GM12878 (cell line): ENCODE data around the gene SYNGR3. TPM values are rescaled to one million over a fixed set of nuclear protein-coding genes. Genes with fewer than 3 reads are reported as not detected.
A peak's percentile ranks its signal among the peaks of the same experiment; 100 is the strongest.

Experiments used
- ATAC-seq: fragments of 200-7000 bp; cut with Tn5 transposase; 3 replicates; pipeline ENCODE4 v1.9.1; 2020; ENCODE audit warnings: mild to moderate bottlenecking, moderate library complexity
- BruUV-seq: library from RNA; stranded (reverse); fragments of 400-500 nt; replicated peaks from 2 replicates; lab custom pipeline; 2021; lab: Mats Ljungman, UMichigan
- CTCF ChIA-PET: fragments of 300-600 bp; sonication (Branson Sonifier 250); formaldehyde crosslinking; extraction: SDS; loops from one replicate; lab custom pipeline; 2021; ENCODE audit warnings: inconsistent platforms; lab: Yijun Ruan, JAX
- POLR2A ChIA-PET: fragments of 350-600 bp; formaldehyde crosslinking; extraction: SDS; loops from one replicate; lab custom pipeline; 2021; ENCODE audit warnings: inconsistent platforms; lab: Charles Lee
- RAD21 ChIA-PET: fragments of 300-600 bp; sonication (Branson Sonifier 250); formaldehyde crosslinking; loops from one replicate; lab custom pipeline; 2023; ENCODE audit warnings: antibody characterized with exemption; ENCODE audit not compliant: unreplicated experiment; lab: Charles Lee
- SMC1A ChIA-PET: fragments of 300-600 bp; sonication (Branson Sonifier 250); formaldehyde crosslinking; loops from one replicate; lab custom pipeline; 2023; ENCODE audit not compliant: unreplicated experiment, uncharacterized antibody; lab: Charles Lee
- DNase-seq: peaks from one replicate; pipeline ENCODE4 v3.0.0-alpha.2; 2011; ENCODE audit warnings: low read depth, low spot score
- FAIRE-seq: peaks from 3 replicates; lab custom pipeline; 2011; peaks lifted over from hg19 to GRCh38; lab: Jason Lieb, UNC
- H2AFZ ChIP-seq: 2 replicates; pipeline ENCODE4 v1.6.0; 2011; ENCODE audit warnings: low read depth, low read length, control low read depth; ENCODE audit not compliant: control insufficient read depth
- H3K27ac ChIP-seq: 2 replicates; pipeline ENCODE4 v1.5.1; 2011; ENCODE audit warnings: control low read depth; ENCODE audit not compliant: control insufficient read depth, insufficient read depth
- H3K27me3 ChIP-seq, 2 experiments: replicated peaks in 1 of 2; 2 replicates each; pipeline versions ENCODE4 v1.6.0 to v1.6.1; 2011; ENCODE audit warnings: low read length in 1 of 2; ENCODE audit not compliant: control insufficient read depth in 2 of 2, insufficient read depth in 2 of 2
- H3K36me3 ChIP-seq, 2 experiments: 2 replicates each; pipeline ENCODE4 v1.5.1; 2011; ENCODE audit warnings: low read length in 1 of 2; ENCODE audit not compliant: control insufficient read depth in 2 of 2, insufficient read depth in 2 of 2
- H3K4me1 ChIP-seq: 2 replicates; pipeline ENCODE4 v1.6.1; 2011; ENCODE audit warnings: mild to moderate bottlenecking, low read length, moderate library complexity, mixed read lengths; ENCODE audit not compliant: control insufficient read depth, insufficient read depth
- H3K4me2 ChIP-seq: 2 replicates; pipeline ENCODE4 v1.6.0; 2011; ENCODE audit warnings: control low read depth; ENCODE audit not compliant: control insufficient read depth, insufficient read depth
- H3K4me3 ChIP-seq: fragments of 200-600 bp; sonication (generic); 2 replicates; pipeline ENCODE4 v1.5.1; 2016
- H3K79me2 ChIP-seq: 2 replicates; pipeline ENCODE4 v1.6.0; 2011; ENCODE audit warnings: low read length; ENCODE audit not compliant: control insufficient read depth, insufficient read depth
- H3K9ac ChIP-seq: 2 replicates; pipeline ENCODE4 v1.8.0; 2011; ENCODE audit warnings: low read length, control low read depth, mixed read lengths; ENCODE audit not compliant: control insufficient read depth, insufficient read depth
- H3K9me3 ChIP-seq: replicated peaks from 3 replicates; pipeline ENCODE4 v1.5.1; 2011; ENCODE audit warnings: mild to moderate bottlenecking, low read length; ENCODE audit not compliant: control insufficient read depth, insufficient read depth
- H4K20me1 ChIP-seq: 2 replicates; pipeline ENCODE4 v1.6.0; 2011; ENCODE audit not compliant: control insufficient read depth, insufficient read depth
- CREM ChIP-seq: IDR thresholded peaks from 2 replicates; pipeline ENCODE4 v1.6.1; 2014; ENCODE audit warnings: antibody characterized with exemption, low read depth
- IKZF1 ChIP-seq: fragments of 450-650 bp; conservative IDR thresholded peaks from 2 replicates; pipeline ENCODE4 v1.6.1; 2017; ENCODE audit warnings: antibody characterized with exemption, mild to moderate bottlenecking
- POLR2A ChIP-seq: IDR thresholded peaks from 2 replicates; pipeline ENCODE4 v1.6.1; 2011; ENCODE audit warnings: low read depth, mild to moderate bottlenecking, low read length
- RAD21 ChIP-seq: IDR thresholded peaks from 2 replicates; pipeline ENCODE4 v1.6.1; 2011; ENCODE audit warnings: mild to moderate bottlenecking, low read depth, low read length, moderate library complexity; ENCODE audit not compliant: insufficient read depth
- RBBP5 ChIP-seq: fragments of 200-600 bp; sonication (generic); conservative IDR thresholded peaks from 2 replicates; pipeline ENCODE4 v1.6.1; 2016
- SMC3 ChIP-seq: IDR thresholded peaks from 2 replicates; pipeline ENCODE4 v1.6.1; 2011; ENCODE audit warnings: low read length, improper control_type of control experiment, borderline replicate concordance
- STAT3 ChIP-seq: IDR thresholded peaks from 2 replicates; pipeline ENCODE4 v1.6.1; 2011; ENCODE audit warnings: low read depth, low read length, improper control_type of control experiment
- WGBS: methylation state at CpG from one replicate; pipeline ENCODE4 v1.1.6; 2016; ENCODE audit warnings: low lambda C conversion rate; ENCODE audit not compliant: insufficient replicate concordance, insufficient coverage; ENCODE audit errors: missing lambda C conversion rate; 5-methylcytosine and 5-hydroxymethylcytosine counted together
- in situ Hi-C: fragments of 300-500 bp; cut with MboI; formaldehyde crosslinking; loops from 9 replicates; pipeline ENCODE4 v1.14.3; 2018; ENCODE audit warnings: mixed read lengths
- intact Hi-C: fragments of 100-400 bp; cut with micrococcal nuclease; formaldehyde crosslinking; loops from one replicate; pipeline ENCODE4 v1.14.2; 2022; ENCODE audit not compliant: unreplicated experiment
- polyA plus RNA-seq, 11 experiments: library from polyadenylated mRNA; depleted of rRNA in 4 of 11; unstranded in 6 of 11; stranded (reverse) in 5 of 11; fragments of >200 nt; fragmentation: Nextera tagmentation in 4 of 11; fragmentation: Illumina TruSeq in 1 of 11; extraction: Ambion mirVana in 4 of 11; extraction: Trizol in 1 of 11; gene quantifications; 1 replicate in 1 of 11; 2 replicates in 10 of 11; pipeline versions ENCODE4 v1.2.1 to v1.2.3, GENCODE V29; 2011 to 2016; ENCODE audit warnings: inconsistent platforms in 2 of 11, missing spikeins in 2 of 11, low read depth in 1 of 11
- total RNA-seq, 4 experiments: library from RNA; depleted of rRNA in 3 of 4; stranded (reverse); fragments of >200 nt in 3 of 4; fragmentation: Illumina TruSeq in 1 of 4; extraction: Trizol in 1 of 4; gene quantifications; 2 replicates each; pipeline versions ENCODE4 v1.2.1 to v1.2.3, GENCODE V29; 2013 to 2021
- TF ChIP-seq, protein P1 (sequence below): fragments of 450-650 bp; IDR thresholded peaks from 2 replicates; pipeline ENCODE4 v1.6.1; 2018; ENCODE audit warnings: borderline replicate concordance, mild to moderate bottlenecking; ENCODE audit not compliant: partially characterized antibody
- TF ChIP-seq, protein P2 (sequence below): fragments of 450-650 bp; IDR thresholded peaks from 2 replicates; pipeline ENCODE4 v1.6.1; 2017; ENCODE audit warnings: borderline replicate concordance
- TF ChIP-seq, protein P3 (sequence below): fragments of 150-350 bp; IDR thresholded peaks from 2 replicates; pipeline ENCODE4 v1.6.1; 2014; ENCODE audit warnings: mild to moderate bottlenecking, low read depth, low read length

SYNGR3 gene
- total and polyA plus RNA-seq, 10 of the 15 experiments (the other 5 are each of a cell fraction or from before 2014, with no cell fraction given), result 1.2 to 18.1 (median 6.6) TPM

DNA sequence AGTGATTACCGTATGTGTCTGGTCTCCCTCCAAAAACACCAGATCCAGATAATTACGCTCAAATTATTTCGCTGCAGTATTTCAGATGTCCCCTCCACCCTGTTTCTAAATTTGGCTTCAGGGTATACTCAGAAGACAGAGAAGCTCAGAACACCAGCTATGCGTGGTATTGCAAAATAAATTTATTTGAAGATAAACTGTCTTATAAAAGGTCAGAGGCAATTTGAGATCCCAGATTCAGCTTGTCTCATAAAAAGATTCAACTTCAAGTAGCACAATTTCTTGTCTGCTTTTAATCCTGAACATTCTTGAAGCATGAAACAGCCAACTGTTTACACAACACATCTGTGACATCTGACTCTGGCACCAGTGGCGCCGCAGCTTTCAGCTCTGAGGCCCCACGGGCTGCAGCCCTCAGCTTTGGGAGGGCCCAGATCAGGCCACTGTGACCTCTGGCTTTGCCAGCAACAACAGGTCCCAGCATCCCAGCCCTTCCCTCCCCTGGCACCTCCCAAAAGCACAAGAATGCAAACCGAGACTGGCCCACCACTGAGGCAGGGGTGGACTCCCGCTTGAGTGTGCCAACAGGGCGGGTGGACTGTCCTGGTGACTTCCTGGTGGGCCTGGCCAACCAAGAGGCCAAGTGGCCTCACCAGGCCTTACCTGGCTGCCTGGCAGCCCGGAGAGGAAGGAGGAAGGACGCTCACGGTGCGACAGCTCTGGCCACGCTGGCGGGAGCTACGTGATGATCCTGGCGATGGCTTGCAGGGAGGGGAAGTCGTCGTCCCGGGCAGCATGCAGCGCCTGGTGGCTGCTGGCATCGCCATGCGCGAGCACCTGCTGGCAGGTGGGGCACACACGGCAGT lies 8.0 kb downstream of the SYNGR3 start:
- 91% methylated on average over 26 of the region's 26 CpGs for WGBS
- no peaks in the 10 kb centered on the region for H3K27me3 ChIP-seq
- no peak for ATAC-seq
- SMC1A ChIA-PET, result interaction anchor here (1.2 kb wide), 1 partner anchor 16 kb away, joined by 3 read pairs; the partner anchor contains the start of gene NOXO1
- no peaks in the 10 kb centered on the region for H4K20me1 ChIP-seq
- H2AFZ ChIP-seq, result no peak overlapping the region
- no peaks in the 10 kb centered on the region for H3K79me2 ChIP-seq
- FAIRE-seq, result no peak
- 0 out of 2 replicates have a peak, but pooled peaks have one; percentile 21 for TF ChIP-seq POLR2A
- no peak for TF ChIP-seq SMC3
- POLR2A ChIA-PET, result interaction anchor here (0.5 to 2.4 kb wide), 2 partner anchors 11 to 721 kb away, joined by 5 to 8 read pairs; no protein-coding TSS in a partner anchor
- no peaks in the 10 kb centered on the region; the same call in 2 of the 3 replicates for H3K9me3 ChIP-seq
- no TSS peak for BruUV-seq
- RAD21 ChIA-PET, result interaction anchor here (1.0 kb wide), 1 partner anchor 14 kb away, joined by 3 read pairs; the partner anchor contains the start of gene GFER
- no peak overlapping the region for H3K27ac ChIP-seq
- intact Hi-C loops, result no loop called here
- CTCF ChIA-PET, result interaction anchor here (0.9 kb wide), 1 partner anchor 15 kb away, joined by 3 read pairs; no protein-coding TSS in a partner anchor
- H3K4me2 ChIP-seq, result no peak overlapping the region
- H3K36me3 ChIP-seq, result peaks cover 3 to 38% of the 10 kb centered on the region in 2 experiments
- H3K4me1 ChIP-seq, result peaks cover 11% of the 10 kb centered on the region
- H3K4me3 ChIP-seq, result no peak overlapping the region
- DNase-seq, result no peak
- H3K9ac ChIP-seq, result no peak overlapping the region
- in situ Hi-C loops, result no loop called here

DNA sequence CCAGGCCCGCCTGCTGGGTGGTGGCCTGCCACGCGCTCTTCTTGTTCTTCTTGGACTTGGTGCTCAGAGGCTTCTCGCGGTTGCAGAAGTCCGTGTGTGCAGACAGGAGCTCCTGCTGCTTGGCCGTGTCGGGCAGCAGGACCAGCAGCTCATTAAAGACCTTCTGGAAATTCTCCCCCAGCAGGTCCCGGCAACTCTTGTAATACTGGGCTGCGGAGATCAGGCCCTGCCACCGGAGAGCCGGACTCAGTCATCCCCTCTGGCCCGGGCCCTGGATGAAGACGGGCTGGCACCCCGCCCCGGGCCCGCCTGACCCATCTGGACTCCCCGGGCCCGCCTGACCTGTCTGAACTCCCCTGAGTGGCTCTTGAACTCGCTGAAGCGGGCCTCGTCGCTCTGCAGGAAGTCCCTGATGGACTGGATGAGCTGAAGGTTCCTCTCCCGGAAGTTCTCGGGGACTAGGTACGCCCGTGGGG lies 8.6 kb downstream of the SYNGR3 start:
- Histone ChIP-seq H3K4me2 (no peak overlapping the region), H3K79me2 (no peaks in the 10 kb centered on the region; the same call in 1 of the 2 replicates), H3K4me3 (no peak overlapping the region), H3K36me3 (peaks cover 3 to 44% of the 10 kb centered on the region in 2 experiments), H3K9me3 (no peaks in the 10 kb centered on the region), H3K27me3 (no peaks in the 10 kb centered on the region), H3K4me1 (peaks cover 4% of the 10 kb centered on the region), H2AFZ (no peak overlapping the region), H3K9ac (no peak overlapping the region), H4K20me1 (peaks cover 3% of the 10 kb centered on the region), H3K27ac (no peak overlapping the region)
- ChIA-PET RAD21 (interaction anchor here (1.0 kb wide), 1 partner anchor 14 kb away, joined by 3 read pairs; the partner anchor contains the start of gene GFER), CTCF (no interaction called here), SMC1A (no interaction called here), POLR2A (no interaction called here)
- FAIRE-seq (no peak), ATAC-seq (no peak), DNase-seq (no peak)
- in situ Hi-C loops (no loop called here), intact Hi-C loops (no loop called here)
- WGBS, result 91% methylated on average over 26 of the region's 27 CpGs
- BruUV-seq, result TSS peak; percentile 63
- TF ChIP-seq, protein P1, sequence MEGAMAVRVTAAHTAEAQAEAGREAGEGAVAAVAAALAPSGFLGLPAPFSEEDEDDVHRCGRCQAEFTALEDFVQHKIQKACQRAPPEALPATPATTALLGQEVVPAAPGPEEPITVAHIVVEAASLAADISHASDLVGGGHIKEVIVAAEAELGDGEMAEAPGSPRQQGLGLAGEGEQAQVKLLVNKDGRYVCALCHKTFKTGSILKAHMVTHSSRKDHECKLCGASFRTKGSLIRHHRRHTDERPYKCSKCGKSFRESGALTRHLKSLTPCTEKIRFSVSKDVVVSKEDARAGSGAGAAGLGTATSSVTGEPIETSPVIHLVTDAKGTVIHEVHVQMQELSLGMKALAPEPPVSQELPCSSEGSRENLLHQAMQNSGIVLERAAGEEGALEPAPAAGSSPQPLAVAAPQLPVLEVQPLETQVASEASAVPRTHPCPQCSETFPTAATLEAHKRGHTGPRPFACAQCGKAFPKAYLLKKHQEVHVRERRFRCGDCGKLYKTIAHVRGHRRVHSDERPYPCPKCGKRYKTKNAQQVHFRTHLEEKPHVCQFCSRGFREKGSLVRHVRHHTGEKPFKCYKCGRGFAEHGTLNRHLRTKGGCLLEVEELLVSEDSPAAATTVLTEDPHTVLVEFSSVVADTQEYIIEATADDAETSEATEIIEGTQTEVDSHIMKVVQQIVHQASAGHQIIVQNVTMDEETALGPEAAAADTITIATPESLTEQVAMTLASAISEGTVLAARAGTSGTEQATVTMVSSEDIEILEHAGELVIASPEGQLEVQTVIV, result no peak
- TF ChIP-seq, protein P2, sequence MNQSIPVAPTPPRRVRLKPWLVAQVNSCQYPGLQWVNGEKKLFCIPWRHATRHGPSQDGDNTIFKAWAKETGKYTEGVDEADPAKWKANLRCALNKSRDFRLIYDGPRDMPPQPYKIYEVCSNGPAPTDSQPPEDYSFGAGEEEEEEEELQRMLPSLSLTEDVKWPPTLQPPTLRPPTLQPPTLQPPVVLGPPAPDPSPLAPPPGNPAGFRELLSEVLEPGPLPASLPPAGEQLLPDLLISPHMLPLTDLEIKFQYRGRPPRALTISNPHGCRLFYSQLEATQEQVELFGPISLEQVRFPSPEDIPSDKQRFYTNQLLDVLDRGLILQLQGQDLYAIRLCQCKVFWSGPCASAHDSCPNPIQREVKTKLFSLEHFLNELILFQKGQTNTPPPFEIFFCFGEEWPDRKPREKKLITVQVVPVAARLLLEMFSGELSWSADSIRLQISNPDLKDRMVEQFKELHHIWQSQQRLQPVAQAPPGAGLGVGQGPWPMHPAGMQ, result no peak
- no peak for TF ChIP-seq STAT3
- TF ChIP-seq, protein P3, sequence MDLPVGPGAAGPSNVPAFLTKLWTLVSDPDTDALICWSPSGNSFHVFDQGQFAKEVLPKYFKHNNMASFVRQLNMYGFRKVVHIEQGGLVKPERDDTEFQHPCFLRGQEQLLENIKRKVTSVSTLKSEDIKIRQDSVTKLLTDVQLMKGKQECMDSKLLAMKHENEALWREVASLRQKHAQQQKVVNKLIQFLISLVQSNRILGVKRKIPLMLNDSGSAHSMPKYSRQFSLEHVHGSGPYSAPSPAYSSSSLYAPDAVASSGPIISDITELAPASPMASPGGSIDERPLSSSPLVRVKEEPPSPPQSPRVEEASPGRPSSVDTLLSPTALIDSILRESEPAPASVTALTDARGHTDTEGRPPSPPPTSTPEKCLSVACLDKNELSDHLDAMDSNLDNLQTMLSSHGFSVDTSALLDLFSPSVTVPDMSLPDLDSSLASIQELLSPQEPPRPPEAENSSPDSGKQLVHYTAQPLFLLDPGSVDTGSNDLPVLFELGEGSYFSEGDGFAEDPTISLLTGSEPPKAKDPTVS, result no peak
- TF ChIP-seq IKZF1, result no peak
- no peak for TF ChIP-seq CREM
- no peak for TF ChIP-seq RAD21
- TF ChIP-seq RBBP5, result no peak
